Activated CD4-positive, alpha-beta T cell treated with anti-CD3 and anti-CD28 coated beads, Interleukin-2, amount 50 U/mL, for 16 hours (primary cell): ENCODE data around the gene BCAN.
"Not testable (repeated sequence)": the region's sequence is repeated elsewhere in the genome, so short reads cannot be mapped to it uniquely, and the experiment has no call there.

Experiments
- DNase-seq: peaks from one replicate; pipeline ENCODE4 v3.0.0-alpha.2; 2020

BCAN gene, protein sequence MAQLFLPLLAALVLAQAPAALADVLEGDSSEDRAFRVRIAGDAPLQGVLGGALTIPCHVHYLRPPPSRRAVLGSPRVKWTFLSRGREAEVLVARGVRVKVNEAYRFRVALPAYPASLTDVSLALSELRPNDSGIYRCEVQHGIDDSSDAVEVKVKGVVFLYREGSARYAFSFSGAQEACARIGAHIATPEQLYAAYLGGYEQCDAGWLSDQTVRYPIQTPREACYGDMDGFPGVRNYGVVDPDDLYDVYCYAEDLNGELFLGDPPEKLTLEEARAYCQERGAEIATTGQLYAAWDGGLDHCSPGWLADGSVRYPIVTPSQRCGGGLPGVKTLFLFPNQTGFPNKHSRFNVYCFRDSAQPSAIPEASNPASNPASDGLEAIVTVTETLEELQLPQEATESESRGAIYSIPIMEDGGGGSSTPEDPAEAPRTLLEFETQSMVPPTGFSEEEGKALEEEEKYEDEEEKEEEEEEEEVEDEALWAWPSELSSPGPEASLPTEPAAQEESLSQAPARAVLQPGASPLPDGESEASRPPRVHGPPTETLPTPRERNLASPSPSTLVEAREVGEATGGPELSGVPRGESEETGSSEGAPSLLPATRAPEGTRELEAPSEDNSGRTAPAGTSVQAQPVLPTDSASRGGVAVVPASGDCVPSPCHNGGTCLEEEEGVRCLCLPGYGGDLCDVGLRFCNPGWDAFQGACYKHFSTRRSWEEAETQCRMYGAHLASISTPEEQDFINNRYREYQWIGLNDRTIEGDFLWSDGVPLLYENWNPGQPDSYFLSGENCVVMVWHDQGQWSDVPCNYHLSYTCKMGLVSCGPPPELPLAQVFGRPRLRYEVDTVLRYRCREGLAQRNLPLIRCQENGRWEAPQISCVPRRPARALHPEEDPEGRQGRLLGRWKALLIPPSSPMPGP

DNA sequence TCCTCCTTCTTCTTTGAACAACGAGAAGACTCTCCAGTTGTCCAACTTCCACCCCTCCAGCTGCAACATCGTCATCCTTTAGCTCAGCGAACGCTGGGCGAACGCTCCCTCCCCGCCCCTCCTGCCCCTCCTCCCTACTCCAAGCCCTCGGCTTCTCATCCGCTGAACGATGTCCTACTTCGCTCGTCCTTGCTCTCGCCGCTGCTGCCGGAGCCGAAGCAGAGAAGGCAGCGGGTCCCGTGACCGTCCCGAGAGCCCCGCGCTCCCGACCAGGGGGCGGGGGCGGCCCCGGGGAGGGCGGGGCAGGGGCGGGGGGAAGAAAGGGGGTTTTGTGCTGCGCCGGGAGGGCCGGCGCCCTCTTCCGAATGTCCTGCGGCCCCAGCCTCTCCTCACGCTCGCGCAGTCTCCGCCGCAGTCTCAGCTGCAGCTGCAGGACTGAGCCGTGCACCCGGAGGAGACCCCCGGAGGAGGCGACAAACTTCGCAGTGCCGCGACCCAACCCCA lies at the start of gene BCAN:
BCAN (plus strand) TSS at position 357 of the 504 bp plus-strand sequence. CDS start 3,938 bp downstream, outside the sequence.
- no peak for DNase-seq

DNA sequence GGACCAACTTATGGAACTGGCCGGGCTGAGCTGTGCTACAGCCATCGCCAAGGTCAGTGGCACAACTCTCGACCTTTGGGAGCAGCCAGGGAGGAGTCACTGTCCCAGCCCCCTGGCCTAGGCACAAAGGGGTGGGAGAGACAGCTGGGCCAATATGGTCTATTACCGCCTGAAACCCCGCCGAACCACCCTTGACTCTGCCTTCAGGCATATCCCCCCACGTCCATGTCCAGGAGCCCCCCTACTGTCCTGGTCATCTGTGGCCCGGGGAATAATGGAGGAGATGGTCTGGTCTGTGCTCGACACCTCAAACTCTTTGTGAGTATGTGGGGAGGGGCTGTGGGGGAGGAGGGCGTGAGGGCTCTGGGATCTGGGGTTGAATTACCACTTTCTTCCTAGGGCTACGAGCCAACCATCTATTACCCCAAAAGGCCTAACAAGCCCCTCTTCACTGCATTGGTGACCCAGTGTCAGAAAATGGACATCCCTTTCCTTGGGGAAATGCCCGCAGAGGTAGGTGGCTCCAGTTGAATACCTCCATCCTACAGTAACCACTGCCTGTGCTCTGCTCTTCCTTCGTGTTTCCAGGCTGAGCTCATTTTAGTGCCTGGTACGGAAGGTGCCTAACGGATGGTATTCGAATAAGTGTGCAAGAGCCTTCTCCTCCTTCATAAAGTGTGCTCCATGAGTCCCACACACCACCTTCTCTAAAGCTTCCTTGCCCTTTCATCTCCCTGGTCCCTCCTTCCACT lies 49.6 kb upstream of the BCAN start:
- no peak for DNase-seq

DNA sequence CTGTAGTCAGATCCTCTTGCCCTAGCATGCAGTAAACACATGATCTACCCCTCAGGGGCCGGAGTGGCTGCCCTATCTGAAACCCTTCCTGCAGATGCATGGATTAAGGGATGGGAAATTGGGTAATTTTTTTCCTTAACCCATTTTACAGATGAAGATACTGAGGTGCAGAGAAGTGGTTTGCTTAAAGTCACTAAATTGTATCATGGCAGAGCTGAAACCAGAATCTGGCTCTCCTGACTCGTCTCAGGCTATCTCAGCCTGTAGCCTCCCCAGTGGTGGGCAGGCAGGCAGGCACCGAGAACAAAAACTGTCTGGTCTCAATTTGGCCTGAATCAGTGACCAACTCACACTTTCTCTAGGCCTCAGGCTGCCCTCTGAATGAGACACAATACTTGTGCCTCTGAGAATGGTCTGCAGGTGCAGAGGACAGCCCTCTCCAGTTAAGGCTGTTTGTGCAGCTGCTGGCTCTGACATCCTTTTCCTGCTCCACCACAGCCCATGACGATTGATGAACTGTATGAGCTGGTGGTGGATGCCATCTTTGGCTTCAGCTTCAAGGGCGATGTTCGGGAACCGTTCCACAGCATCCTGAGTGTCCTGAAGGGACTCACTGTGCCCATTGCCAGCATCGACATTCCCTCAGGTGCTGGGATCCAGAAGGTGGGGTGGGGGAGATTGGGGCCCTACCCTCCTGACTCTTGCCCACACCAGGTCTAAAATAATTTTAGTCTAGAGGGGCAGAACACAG lies 48.8 kb upstream of the BCAN start:
- DNase-seq: no peak

DNA sequence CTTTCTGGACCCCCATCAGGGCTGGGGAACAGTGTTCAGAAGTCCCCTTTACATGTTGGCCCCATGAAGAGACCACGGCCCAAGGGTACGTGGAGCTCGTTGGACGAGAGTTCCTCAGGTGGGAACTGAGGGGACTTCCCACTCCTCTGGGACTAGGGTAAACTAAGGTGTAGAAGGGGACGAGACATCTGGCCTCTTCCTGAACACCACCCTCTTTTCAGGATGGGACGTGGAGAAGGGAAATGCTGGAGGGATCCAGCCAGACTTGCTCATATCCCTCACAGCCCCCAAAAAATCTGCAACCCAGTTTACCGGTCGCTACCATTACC lies 48.3 kb upstream of the BCAN start:
- DNase-seq: no peak

DNA sequence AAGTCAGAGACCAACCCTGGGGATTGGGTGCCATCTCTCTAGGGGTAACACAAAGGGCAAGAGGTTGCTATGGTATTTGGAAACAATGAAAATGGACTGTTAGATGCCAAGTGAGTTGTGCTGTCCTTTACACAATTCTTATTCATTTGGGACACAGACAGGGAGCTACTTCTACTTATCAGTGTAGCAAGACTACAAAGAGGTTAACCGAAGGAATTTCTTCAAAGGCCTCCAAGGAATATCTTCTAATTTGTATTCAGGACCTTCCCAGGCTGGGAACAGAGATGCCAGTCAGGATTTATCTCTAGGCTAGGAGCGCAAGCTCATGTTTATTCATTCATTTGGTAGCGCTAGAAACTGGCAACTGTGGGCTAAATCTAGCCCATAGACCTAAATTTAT lies 47.7 kb upstream of the BCAN start:
- DNase-seq: no peak

DNA sequence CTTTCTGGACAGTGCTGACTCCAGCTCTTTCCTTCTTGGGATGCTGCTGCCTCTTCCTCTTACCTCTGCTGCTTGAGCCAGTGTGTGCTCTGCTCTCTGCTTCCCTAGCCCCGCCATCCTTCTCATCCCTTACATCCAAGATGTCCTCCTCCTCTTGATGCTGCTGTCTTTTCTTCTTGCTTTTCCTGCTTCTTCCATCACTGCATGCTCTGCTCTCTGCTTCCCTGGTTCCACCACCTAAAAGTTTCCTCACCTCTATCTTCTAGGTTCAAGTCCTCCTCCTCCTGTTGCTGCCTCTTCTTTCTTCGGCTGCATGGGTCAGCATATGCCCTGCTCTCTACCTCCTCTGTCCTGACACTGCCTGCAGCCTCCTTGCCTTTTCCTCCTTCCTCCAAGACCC lies 46.9 kb upstream of the BCAN start:
- DNase-seq: no peak

DNA sequence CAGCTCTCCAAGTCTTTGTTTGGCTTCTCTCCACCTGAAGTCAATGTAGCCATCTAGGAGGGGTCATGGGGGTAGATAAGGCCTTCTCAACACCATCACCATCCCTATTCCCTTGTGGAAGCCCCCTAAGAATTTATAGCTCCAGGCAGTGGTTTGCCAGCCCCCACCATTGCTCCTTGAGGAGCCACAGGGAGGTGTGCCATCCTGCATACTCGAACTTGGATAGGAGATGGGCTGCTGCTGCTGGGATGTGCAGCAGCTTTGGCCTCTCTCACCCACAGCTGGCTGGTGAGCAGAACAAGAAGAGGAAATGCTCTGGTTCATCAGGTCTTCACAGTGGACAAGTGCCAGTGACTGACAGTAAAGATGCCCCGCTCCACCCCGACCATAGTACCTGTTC lies 45.5 kb upstream of the BCAN start:
- DNase-seq: no peak

DNA sequence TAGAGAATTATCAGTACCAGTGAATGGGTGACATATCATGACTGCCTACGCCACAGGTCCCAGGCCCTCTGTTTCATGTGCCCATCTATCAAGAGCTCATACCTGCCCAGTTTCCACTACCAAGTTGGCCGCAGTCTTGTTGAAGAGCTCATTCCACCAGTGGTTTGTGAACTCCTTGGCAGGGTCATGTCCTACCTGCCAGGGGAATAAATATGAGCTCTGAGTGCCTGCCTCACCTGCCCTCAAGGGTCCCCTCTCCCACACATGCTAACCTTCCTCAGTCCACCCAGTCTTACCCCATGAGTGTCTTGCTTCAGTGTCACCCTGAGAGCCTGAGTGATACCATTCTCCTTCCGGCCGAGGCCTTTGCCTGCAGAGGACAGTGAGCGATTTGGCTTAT lies 43.8 kb upstream of the BCAN start:
- no peak for DNase-seq

DNA sequence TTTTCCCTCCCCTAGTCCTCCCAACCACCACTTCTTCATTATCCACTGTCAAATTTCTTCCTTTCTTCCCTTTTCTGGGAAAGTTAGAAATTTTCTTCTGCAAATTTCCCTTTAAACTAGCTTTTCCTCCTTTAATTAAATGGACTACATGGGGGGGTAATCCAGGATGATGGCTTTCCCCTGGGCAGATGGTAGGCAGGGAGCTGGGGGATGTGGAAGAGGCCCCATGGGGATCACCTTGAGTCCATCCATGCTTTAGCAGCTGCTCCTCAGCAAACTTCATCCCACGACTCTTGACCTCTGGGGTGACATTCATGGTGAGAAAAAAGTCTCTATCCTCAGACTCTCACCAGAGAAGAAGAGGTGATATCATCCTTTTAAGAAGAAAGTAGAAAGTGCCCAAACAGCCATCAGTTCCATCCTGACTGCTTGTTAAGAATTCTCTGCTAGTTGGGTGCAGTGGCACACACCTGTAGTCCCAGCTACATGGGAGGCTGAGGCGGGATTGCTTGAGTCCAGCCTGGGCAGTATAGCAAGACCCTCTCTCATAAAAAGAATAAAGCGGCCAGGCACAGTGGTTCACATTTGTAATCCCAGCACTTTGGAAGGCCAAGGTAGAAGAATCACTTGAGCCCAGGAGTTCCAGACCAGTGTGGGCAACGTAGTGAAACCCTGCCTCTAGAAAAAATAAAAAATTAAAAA lies 43.0 kb upstream of the BCAN start:
- DNase-seq: no peak

DNA sequence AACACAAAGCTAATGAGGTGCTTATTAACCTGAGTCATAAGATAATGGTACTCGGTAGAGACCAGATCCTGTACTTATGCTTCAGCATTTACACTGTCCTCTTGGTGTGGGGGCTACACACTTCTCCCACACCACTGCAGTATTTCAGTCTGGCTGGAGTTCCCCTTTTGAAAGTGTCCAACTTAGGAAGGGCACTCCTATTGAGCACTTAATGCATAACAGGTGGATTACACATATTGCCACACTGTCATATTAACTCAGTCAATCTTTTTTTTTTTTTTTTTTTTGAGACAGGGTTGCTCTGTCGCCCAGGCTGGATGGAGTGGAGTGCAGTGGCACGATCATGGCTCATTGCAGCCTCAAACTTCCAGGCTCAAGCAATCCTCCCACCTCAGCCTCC lies 42.1 kb upstream of the BCAN start:
- peak; percentile 58 for DNase-seq

DNA sequence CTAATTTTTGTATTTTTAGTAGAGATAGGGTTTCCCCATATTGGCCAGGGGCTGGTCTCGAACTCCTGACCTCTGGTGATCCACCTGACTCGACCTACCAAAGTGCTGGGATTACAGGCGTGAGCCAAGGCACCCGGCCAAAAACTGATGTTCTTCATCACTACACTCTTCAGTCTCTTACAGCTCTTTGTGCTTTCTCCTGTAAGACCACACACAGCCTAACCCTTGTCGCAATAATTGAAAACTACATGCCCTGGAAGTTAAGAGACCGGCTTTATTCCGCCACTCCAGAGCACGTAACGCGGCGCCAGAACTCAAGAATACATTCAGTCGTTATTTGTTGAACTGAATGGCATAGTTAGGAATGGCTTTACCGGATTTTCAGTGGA lies 41.2 kb upstream of the BCAN start:
- no peak for DNase-seq

DNA sequence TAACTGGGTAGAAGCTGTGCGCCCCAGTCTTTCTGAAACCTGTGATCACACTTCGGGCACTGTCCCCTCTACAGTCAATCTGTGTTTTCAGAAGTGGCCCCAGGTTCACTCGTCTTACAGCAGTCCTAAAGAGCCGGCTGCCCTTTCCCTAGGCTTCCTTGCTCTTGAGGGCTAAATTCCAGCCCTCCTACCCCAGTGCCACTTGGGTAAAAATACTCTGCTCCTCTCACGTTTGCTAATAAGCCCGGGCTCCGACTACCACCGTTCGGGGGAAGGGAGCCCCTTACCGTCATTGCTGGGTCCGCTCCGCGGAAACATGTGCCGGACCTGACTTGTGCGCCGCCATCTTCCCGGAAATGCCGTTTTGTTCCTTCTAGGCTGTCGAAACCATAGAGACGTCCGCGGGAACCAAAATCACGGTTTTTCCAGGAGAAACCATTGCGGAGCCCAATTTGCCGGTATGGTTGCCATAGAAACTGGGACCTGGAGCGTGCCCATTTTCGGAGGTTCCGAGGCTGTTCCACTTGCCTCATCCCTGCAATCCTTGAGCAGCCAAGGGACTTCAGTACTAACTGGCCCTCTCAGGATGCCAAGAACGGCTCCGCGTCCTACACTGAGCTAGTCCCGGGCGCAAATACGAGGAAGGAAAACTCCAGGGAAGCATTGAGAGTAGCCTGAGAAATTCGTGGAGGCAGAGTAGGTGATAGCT lies 40.6 kb upstream of the BCAN start, which contains the start of gene GPATCH4:
GPATCH4 (minus strand) TSS at position 358 of the 709 bp plus-strand sequence.
- peak; percentile 89 for DNase-seq

DNA sequence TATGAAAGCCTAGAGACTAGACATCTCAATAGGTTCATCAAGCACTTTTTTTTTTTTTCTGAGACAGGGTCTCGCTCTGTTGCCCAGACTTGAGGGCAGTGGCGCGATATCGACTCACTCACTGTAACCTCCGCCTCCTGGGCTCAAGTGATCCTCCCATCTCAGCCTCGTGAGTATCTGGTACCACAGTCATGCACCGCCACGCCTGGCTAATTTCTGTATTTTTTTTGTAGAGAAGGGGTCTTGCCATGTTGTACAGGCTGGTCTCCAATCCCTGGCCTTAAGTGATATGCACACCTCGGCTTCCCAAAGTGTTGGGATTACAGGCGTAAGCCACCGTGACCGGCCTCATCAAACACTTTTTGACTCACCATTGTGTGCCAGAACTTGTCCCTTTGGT lies 40.0 kb upstream of the BCAN start:
- no peak for DNase-seq

DNA sequence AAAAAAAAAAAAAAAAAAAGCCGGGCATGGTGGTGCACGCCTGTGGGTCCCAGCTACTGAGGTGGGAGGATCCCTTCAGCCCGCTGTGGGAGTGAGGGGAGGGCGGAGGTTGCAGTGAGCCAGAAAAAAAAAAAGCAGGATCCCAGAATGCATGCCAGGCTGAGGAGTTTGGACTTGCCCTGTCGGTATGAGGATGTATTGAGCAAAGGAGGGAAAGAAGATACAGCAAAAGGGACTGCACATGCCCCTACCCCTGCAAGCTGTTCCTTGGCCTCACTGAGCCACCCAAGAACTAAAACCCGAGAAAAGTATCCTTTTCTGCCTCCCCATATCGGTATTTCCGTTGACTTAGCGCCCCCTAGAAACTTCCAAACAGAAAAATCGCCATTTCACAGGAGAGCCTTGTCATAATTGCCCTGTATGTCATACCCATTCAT lies 39.3 kb upstream of the BCAN start:
- peak; percentile 36 for DNase-seq

DNA sequence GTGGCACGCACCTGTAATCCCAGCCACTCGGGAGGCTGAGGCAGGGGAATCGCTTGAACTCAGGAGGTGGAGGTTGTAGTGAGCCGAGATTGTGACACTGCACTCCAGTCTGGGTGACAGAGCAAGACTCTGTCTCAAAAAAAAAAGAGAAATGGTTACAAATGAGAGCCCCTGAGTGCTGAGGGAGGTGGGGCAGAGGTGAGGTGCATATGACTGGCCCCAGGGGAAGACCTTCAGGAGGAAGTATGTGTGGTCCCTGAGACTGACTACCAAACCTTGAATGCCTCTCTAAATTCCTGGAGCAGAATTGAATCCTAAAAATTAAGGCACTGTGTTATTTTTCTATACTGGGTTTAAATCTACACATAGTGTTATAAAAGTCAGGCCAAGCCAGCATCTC lies 34.6 kb upstream of the BCAN start:
- not testable (repeated sequence) for DNase-seq

DNA sequence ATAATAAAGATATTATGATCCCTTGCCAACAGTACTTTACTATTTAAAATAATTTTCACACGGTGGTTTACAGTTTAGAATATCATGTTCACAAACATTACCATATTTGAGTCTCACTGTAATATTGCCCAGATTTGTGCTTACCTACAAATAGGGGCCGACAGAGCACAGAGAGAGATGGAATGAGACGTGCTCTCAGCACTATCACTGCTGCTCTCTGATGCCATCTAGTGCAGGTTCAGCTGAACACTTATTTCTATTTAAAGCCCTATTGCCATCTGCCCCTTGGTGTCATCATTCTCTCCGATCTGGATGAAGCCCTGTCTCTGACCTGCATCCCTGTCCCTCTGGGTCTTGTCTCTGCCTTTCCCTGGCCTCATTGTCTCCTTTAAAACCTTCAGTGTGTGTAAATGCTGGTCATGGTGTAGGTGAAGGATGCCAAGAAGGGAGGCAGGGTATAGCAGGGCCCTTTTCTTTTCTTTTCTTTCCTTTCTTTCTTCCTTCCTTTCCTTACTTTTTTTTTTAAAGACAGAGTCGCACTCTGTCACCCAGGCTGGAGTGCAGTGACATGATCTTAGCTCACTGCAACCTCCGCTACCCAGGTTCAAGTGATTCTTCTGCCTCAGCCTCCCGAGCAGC lies 33.8 kb upstream of the BCAN start:
- DNase-seq: peak; percentile 78

DNA sequence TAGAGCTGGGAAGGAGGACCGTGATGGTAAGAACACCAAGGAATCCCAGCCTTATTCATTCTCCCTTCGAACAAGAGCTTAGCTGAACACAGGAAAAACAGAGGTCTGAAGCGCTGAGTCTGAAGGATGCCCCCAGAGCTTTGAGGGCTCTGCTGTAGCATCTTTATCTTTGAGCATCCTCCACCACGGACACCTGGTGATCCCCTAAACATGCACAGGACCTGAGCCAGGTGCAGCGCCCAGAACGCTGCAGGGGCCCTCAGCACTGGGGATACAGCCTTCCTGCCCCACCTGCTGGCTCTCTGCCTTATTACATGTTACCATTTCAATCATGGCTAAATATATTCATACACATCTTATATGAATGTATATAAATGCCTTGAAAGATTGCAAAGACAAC lies 32.9 kb upstream of the BCAN start:
- DNase-seq: peak; percentile 51

DNA sequence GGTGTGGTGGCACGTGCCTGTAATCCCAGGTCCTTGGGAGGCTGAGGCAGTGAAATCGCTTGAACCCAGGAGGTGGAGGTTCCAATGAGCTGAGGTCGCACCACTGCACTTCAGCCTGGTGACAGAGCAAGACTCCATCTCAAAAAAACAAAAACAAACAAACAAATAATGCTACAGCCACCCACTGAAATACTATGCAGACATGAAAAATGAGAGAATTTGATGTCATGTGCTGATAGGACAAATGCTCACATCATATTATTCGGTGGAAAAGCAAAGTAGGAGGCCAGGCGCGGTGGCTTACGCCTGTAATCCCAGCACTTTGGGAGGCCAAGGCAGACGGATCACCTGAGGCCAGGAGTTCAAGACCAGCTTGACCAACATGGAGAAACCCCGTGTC lies 31.8 kb upstream of the BCAN start:
- DNase-seq: not testable (repeated sequence)

DNA sequence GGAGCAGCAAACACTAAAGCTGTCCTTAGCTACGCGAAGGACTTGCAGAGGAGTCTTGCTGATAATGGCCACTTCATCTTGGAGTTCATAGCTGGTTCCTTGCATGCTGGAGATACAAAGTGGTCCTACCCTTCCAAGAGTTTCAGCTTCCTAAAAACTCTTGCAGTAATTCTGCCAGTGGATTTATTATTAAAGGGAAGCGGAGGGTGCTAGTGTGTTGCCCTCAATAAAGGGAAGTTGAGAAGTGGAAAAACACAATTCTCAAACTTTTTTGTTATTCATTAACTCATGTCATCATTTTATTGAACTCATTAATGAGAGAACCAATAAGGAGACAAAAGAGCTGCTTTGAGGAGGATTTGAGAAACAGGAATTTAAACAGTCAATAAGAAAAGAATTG lies 29.3 kb upstream of the BCAN start:
- DNase-seq: no peak

DNA sequence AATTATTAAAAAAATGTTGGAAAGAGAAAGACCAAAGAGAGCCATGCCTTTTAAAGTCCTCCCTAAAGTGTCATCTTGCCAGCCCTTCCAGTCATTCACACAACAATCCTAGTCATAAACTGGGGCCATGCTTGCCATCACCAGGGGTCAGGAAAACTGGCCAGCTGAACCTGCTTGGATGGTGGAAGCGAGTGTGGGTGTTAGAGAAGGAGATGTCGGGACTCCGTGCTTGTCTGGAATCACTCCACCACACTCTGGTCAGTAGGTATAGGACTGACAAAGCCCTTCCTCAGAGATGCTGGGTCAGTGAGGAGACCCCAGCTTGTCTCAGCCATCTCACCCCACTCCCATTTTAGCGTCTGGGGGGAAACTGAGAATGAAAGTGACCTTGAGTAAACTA lies 26.0 kb upstream of the BCAN start:
- DNase-seq: no peak

DNA sequence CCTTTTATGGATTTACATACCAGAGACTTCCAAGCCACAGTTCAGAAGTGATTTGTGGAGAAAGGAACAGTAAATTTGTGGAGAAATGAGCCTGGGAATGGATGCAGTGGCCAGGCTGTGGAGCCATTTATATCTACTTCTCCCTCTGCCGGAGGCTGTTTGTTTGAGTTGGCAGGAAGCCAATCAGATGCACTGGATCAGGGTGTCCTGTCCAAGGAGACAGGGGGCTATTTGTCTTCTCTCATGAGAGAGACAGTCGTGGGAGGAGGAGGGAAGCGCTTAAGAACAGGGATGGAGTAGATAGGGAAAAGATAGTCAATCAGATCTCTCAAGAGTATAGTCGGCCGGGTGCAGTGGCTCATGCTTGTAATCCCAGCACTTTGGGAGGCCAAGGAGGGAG lies 25.5 kb upstream of the BCAN start:
- DNase-seq: no peak
